K562 (cell line): ENCODE measurements around the gene FLRT1. TPM values are rescaled to one million over a fixed set of nuclear protein-coding genes. Genes with fewer than 3 reads are reported as not detected.

Experiments used
- BHLHE40 ChIP-seq: IDR thresholded peaks from 2 replicates; pipeline ENCODE4 v1.6.1; 2011; ENCODE audit warnings: low read length, improper control_type of control experiment
- JUN ChIP-seq, 2 experiments: sonication (generic) in 1 of 2; formaldehyde crosslinking in 1 of 2; IDR thresholded peaks; 2 replicates each; pipeline versions ENCODE4 v1.6.1 to v1.8.0; 2012 to 2022; ENCODE audit warnings: borderline replicate concordance in 2 of 2, mild to moderate bottlenecking in 2 of 2, improper control_type of control experiment in 1 of 2, low read depth in 1 of 2, low read length in 1 of 2, missing genetic modification reagents in 1 of 2
- JUNB ChIP-seq: fragments of 450-650 bp; formaldehyde crosslinking; conservative IDR thresholded peaks from 2 replicates; pipeline ENCODE4 v1.4.0; 2020; ENCODE audit warnings: mild to moderate bottlenecking
- SPI1 ChIP-seq: IDR thresholded peaks from 2 replicates; pipeline ENCODE4 v1.6.1; 2011; ENCODE audit warnings: low read depth, low read length, control low read depth, borderline replicate concordance
- TAF15 ChIP-seq: fragments of 200-400 bp; formaldehyde crosslinking; IDR thresholded peaks from 2 replicates; pipeline ENCODE4 v1.6.1; 2017; ENCODE audit warnings: mild to moderate bottlenecking, low read depth, low read length, moderate library complexity
- USF1 ChIP-seq: sonication (generic); formaldehyde crosslinking; IDR thresholded peaks from 2 replicates; pipeline ENCODE4 v1.9.0; 2022; ENCODE audit warnings: mild to moderate bottlenecking, missing genetic modification reagents
- ZBTB8A ChIP-seq: fragments of 450-650 bp; IDR thresholded peaks from 2 replicates; pipeline ENCODE4 v1.6.1; 2018; ENCODE audit warnings: mild to moderate bottlenecking, moderate library complexity; ENCODE audit not compliant: partially characterized antibody
- ZC3H4 ChIP-seq: sonication (generic); formaldehyde crosslinking; IDR thresholded peaks from 2 replicates; pipeline ENCODE4 v1.9.0; 2021; ENCODE audit warnings: missing genetic modification reagents, borderline replicate concordance
- polyA plus RNA-seq, 8 experiments: library from polyadenylated mRNA; depleted of rRNA in 4 of 8; stranded (reverse) in 5 of 8; unstranded in 3 of 8; fragments of >200 nt; fragmentation: Nextera tagmentation in 2 of 8; fragmentation: Illumina TruSeq in 1 of 8; extraction: Ambion mirVana in 2 of 8; extraction: Trizol in 1 of 8; gene quantifications; 2 replicates each; pipeline versions ENCODE4 v1.2.1 to v1.2.3, GENCODE V29; 2011 to 2014; ENCODE audit warnings: inconsistent platforms in 1 of 8, missing spikeins in 1 of 8
- total RNA-seq, 7 experiments: library from RNA; depleted of rRNA in 6 of 7; stranded (reverse); fragments of >200 nt in 6 of 7; fragmentation: Illumina TruSeq in 2 of 7; extraction: Trizol in 2 of 7; gene quantifications; 2 replicates each; pipeline versions ENCODE4 v1.2.1 to v1.2.3, GENCODE V29; 2011 to 2021; ENCODE audit warnings: low replicate concordance in 1 of 7
- TF ChIP-seq, protein P1 (sequence below), 2 experiments: fragments of 450-650 bp; formaldehyde crosslinking in 1 of 2; IDR thresholded peaks; 2 replicates each; pipeline versions ENCODE4 v1.4.0 to v1.6.1; 2014 to 2020; ENCODE audit warnings: mild to moderate bottlenecking in 2 of 2, borderline replicate concordance in 1 of 2, low read depth in 1 of 2
- TF ChIP-seq, protein P2 (sequence below): IDR thresholded peaks from 3 replicates; pipeline ENCODE4 v1.6.1; 2011; ENCODE audit warnings: borderline replicate concordance, mild to moderate bottlenecking; ENCODE audit not compliant: insufficient read length, insufficient read depth
- TF ChIP-seq, protein P3 (sequence below): IDR thresholded peaks from 2 replicates; pipeline ENCODE4 v1.6.1; 2012; ENCODE audit warnings: low read depth, low read length, improper control_type of control experiment, borderline replicate concordance

The FLRT1 gene
- total and polyA plus RNA-seq, 9 of the 15 experiments (the other 6 are each of a cell fraction or from before 2014, with no cell fraction given) = not detected

DNA sequence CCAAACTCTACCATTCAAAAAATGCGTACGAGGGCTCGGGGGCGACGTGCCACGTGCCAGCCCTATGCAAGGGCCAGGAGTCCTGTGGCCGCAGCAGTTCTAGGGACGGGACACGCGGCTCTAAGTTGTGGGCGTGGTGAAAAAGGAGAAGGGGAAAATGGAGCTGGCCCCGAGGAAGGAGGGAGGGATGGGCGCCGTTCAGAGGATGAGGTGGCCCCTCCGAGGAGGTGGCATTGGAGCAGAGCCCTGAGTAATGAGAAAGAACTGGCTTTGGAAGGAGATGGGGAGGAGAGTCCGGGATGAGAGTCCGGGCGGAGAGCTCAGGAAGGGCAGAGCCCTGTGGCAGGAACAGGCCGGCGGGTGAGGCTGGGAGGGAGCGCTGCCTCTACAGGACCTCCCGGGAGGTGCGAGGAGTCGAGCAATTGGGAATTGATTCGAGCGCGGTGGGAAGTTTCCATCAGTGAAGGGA lies 28.5 kb upstream of the FLRT1 start (continued):
- TF ChIP-seq USF1 (CRISPR knock-in tag) = no peak
- TF ChIP-seq, protein P1, sequence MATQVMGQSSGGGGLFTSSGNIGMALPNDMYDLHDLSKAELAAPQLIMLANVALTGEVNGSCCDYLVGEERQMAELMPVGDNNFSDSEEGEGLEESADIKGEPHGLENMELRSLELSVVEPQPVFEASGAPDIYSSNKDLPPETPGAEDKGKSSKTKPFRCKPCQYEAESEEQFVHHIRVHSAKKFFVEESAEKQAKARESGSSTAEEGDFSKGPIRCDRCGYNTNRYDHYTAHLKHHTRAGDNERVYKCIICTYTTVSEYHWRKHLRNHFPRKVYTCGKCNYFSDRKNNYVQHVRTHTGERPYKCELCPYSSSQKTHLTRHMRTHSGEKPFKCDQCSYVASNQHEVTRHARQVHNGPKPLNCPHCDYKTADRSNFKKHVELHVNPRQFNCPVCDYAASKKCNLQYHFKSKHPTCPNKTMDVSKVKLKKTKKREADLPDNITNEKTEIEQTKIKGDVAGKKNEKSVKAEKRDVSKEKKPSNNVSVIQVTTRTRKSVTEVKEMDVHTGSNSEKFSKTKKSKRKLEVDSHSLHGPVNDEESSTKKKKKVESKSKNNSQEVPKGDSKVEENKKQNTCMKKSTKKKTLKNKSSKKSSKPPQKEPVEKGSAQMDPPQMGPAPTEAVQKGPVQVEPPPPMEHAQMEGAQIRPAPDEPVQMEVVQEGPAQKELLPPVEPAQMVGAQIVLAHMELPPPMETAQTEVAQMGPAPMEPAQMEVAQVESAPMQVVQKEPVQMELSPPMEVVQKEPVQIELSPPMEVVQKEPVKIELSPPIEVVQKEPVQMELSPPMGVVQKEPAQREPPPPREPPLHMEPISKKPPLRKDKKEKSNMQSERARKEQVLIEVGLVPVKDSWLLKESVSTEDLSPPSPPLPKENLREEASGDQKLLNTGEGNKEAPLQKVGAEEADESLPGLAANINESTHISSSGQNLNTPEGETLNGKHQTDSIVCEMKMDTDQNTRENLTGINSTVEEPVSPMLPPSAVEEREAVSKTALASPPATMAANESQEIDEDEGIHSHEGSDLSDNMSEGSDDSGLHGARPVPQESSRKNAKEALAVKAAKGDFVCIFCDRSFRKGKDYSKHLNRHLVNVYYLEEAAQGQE (IDR thresholded peaks at IDR 0.05; ENCODE audit: borderline replicate concordance) = no peak
- TF ChIP-seq, protein P1 (CRISPR knock-in tag; IDR thresholded peaks at IDR 0.05; ENCODE audit: low read depth) = no peak
- no peak for TF ChIP-seq JUN (IDR thresholded peaks at IDR 0.05; ENCODE audit: borderline replicate concordance, low read depth, low read length)
- TF ChIP-seq JUN (CRISPR knock-in tag; IDR thresholded peaks at IDR 0.05; ENCODE audit: borderline replicate concordance) = no peak
- peak; percentile 48 for TF ChIP-seq BHLHE40
- TF ChIP-seq, protein P2, sequence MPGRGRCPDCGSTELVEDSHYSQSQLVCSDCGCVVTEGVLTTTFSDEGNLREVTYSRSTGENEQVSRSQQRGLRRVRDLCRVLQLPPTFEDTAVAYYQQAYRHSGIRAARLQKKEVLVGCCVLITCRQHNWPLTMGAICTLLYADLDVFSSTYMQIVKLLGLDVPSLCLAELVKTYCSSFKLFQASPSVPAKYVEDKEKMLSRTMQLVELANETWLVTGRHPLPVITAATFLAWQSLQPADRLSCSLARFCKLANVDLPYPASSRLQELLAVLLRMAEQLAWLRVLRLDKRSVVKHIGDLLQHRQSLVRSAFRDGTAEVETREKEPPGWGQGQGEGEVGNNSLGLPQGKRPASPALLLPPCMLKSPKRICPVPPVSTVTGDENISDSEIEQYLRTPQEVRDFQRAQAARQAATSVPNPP = no peak
- TF ChIP-seq JUNB (CRISPR knock-in tag) = no peak
- TF ChIP-seq ZC3H4 = peak; percentile 44; the same call in 1 of the 2 replicates
- TF ChIP-seq ZBTB8A = no peak
- TF ChIP-seq, protein P3, sequence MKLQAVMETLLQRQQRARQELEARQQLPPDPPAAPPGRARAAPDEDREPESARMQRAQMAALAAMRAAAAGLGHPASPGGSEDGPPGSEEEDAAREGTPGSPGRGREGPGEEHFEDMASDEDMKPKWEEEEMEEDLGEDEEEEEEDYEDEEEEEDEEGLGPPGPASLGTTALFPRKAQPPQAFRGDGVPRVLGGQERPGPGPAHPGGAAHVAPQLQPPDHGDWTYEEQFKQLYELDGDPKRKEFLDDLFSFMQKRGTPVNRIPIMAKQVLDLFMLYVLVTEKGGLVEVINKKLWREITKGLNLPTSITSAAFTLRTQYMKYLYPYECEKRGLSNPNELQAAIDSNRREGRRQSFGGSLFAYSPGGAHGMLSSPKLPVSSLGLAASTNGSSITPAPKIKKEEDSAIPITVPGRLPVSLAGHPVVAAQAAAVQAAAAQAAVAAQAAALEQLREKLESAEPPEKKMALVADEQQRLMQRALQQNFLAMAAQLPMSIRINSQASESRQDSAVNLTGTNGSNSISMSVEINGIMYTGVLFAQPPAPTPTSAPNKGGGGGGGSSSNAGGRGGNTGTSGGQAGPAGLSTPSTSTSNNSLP = no peak
- TF ChIP-seq SPI1 = peak; percentile 62; the same call in 1 of the 2 replicates
- no peak for TF ChIP-seq TAF15
